HepG2 (cell line): Measurements from ENCODE around the gene DNAJC15.

Experiments
- DR1 ChIP-seq: sonication (generic); formaldehyde crosslinking; IDR thresholded peaks from 2 replicates; pipeline ENCODE4 v1.8.0; 2021; ENCODE audit warnings: mild to moderate bottlenecking, missing genetic modification reagents, inconsistent platforms
- IKZF1 ChIP-seq: fragments of 450-650 bp; IDR thresholded peaks from 2 replicates; pipeline ENCODE4 v1.7.1; 2016
- KDM1A ChIP-seq: IDR thresholded peaks from 2 replicates; pipeline ENCODE4 v1.6.1; 2016; ENCODE audit warnings: missing compliant biosample characterization
- MLXIP ChIP-seq: sonication (generic); formaldehyde crosslinking; IDR thresholded peaks from 2 replicates; pipeline ENCODE4 v1.9.0; 2021; ENCODE audit warnings: missing genetic modification reagents, borderline replicate concordance
- PBX3 ChIP-seq: sonication (generic); formaldehyde crosslinking; IDR thresholded peaks from 2 replicates; pipeline ENCODE4 v1.8.1; 2023; ENCODE audit warnings: missing genetic modification reagents, inconsistent platforms, borderline replicate concordance
- TAF1 ChIP-seq: sonication (generic); formaldehyde crosslinking; IDR thresholded peaks from 2 replicates; pipeline ENCODE4 v1.4.0; 2020; ENCODE audit warnings: missing genetic modification reagents
- ZBTB33 ChIP-seq: sonication (generic); formaldehyde crosslinking; IDR thresholded peaks from 2 replicates; pipeline ENCODE4 v1.4.0; 2020; ENCODE audit warnings: missing genetic modification reagents
- ZNF225 ChIP-seq: sonication (generic); formaldehyde crosslinking; IDR thresholded peaks from 2 replicates; pipeline ENCODE4 v1.4.0; 2020; ENCODE audit warnings: mild to moderate bottlenecking, missing genetic modification reagents
- ZNF562 ChIP-seq: sonication (generic); formaldehyde crosslinking; IDR thresholded peaks from 2 replicates; pipeline ENCODE4 v1.8.0; 2022; ENCODE audit warnings: missing genetic modification reagents, borderline replicate concordance
- ZNF782 ChIP-seq: sonication (generic); formaldehyde crosslinking; IDR thresholded peaks from 2 replicates; pipeline ENCODE4 v1.4.0; 2020; ENCODE audit warnings: missing genetic modification reagents, mild to moderate bottlenecking, borderline replicate concordance
- TF ChIP-seq, protein P1 (sequence below): sonication (generic); formaldehyde crosslinking; IDR thresholded peaks from 2 replicates; pipeline ENCODE4 v1.5.0; 2020; ENCODE audit warnings: mild to moderate bottlenecking, missing genetic modification reagents, moderate library complexity

GRCh38 chr13:43158516-43158915 is 135.1 kb downstream of the DNAJC15 start:
- TF ChIP-seq KDM1A (CRISPR knock-in tag): no peak
- no peak for TF ChIP-seq IKZF1
- TF ChIP-seq ZNF225 (CRISPR knock-in tag): no peak
- no peak for TF ChIP-seq DR1 (CRISPR knock-in tag)
- TF ChIP-seq ZNF562 (CRISPR knock-in tag): no peak
- TF ChIP-seq, protein P1, sequence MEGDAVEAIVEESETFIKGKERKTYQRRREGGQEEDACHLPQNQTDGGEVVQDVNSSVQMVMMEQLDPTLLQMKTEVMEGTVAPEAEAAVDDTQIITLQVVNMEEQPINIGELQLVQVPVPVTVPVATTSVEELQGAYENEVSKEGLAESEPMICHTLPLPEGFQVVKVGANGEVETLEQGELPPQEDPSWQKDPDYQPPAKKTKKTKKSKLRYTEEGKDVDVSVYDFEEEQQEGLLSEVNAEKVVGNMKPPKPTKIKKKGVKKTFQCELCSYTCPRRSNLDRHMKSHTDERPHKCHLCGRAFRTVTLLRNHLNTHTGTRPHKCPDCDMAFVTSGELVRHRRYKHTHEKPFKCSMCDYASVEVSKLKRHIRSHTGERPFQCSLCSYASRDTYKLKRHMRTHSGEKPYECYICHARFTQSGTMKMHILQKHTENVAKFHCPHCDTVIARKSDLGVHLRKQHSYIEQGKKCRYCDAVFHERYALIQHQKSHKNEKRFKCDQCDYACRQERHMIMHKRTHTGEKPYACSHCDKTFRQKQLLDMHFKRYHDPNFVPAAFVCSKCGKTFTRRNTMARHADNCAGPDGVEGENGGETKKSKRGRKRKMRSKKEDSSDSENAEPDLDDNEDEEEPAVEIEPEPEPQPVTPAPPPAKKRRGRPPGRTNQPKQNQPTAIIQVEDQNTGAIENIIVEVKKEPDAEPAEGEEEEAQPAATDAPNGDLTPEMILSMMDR (CRISPR knock-in tag): no peak
- no peak for TF ChIP-seq TAF1 (CRISPR knock-in tag)
- TF ChIP-seq MLXIP (CRISPR knock-in tag): no peak
- TF ChIP-seq PBX3 (CRISPR knock-in tag): no peak
- TF ChIP-seq ZNF782 (CRISPR knock-in tag): no peak
- TF ChIP-seq ZBTB33 (CRISPR knock-in tag): no peak
